Tongue (tissue), 2 donors: Measurements from ENCODE around the gene KCNJ12. TPM values are rescaled to one million over a fixed set of nuclear protein-coding genes. Genes with fewer than 3 reads are reported as not detected.
A peak's percentile ranks its signal among the peaks of the same experiment; 100 is the strongest.

Experiments
- DNase-seq: peaks from one replicate; pipeline ENCODE4 v3.0.0-alpha.2; 2015
- total RNA-seq: library from RNA; depleted of rRNA; stranded (reverse); fragments of >200 nt; gene quantifications from one replicate; pipeline ENCODE4 v1.2.3, GENCODE V29; 2014

Gene KCNJ12
- total RNA-seq, 1 donor from 2014 or later: 34.0 TPM

GRCh38 chr17:21368545-21369246 is 7.5 kb upstream of the KCNJ12 start:
- DNase-seq: no peak

DNA sequence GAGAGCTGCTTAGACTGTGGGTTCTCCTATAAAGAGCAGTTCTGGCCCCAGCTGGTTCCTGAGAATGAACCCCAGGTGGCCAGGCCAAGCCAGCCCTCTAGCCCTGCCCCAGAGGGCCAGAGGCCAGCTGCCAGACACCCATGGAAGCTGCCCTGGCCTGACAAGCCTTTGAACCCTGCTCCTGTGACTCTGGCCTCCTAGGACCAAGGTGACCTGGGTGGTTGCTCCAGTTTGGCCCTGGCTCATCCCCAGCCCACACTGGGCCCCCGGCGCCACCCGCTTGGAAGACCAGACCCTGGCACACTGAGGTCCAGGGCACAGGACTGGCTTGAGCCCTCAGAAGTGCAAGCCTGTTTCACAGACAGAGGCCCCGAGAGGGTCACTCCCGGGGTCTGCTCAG is 6.8 kb upstream of the KCNJ12 start:
- DNase-seq: no peak

GRCh38 chr17:21370430-21370829 is 5.7 kb upstream of the KCNJ12 start:
- DNase-seq: peak; percentile 80

GRCh38 chr17:21371511-21372081 is 4.6 kb upstream of the KCNJ12 start:
- no peak for DNase-seq

DNA sequence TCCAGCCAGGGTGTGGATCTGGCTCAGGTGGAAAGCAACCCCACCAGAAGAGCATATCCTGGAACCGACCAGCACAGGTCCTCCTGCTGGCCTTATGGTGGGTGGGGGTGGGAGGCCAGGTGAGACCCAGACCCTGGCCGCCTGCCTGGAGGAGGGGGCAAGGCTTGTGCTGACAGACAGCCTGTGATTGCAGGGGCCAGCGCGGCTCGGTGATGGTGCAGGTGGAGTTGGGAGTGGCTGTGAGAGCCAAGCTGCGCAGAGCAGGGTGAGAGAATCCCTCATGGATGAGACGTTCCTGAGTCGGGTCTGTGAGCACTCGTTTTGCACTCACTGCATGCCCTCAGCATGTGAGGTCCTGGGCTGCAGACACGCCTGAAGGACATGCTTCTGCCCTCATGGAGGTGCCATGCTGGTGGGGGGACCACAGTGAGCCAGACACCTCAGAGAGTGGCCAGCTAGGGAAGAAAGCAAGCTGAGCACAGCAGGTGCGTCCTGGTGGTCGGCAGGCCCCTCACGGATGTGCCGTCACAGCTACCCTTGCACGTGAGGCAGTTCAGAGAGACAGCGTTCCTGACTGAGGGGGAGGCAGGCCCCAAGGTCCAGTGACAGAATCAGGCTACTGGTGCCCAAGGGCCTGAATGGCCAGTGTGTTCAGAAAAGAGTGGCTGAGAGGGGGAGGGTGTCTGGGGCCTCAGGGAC is 3.8 kb upstream of the KCNJ12 start:
- DNase-seq: no peak

GRCh38 chr17:21373036-21373435 is 3.1 kb upstream of the KCNJ12 start:
- DNase-seq: peak; percentile 71

DNA sequence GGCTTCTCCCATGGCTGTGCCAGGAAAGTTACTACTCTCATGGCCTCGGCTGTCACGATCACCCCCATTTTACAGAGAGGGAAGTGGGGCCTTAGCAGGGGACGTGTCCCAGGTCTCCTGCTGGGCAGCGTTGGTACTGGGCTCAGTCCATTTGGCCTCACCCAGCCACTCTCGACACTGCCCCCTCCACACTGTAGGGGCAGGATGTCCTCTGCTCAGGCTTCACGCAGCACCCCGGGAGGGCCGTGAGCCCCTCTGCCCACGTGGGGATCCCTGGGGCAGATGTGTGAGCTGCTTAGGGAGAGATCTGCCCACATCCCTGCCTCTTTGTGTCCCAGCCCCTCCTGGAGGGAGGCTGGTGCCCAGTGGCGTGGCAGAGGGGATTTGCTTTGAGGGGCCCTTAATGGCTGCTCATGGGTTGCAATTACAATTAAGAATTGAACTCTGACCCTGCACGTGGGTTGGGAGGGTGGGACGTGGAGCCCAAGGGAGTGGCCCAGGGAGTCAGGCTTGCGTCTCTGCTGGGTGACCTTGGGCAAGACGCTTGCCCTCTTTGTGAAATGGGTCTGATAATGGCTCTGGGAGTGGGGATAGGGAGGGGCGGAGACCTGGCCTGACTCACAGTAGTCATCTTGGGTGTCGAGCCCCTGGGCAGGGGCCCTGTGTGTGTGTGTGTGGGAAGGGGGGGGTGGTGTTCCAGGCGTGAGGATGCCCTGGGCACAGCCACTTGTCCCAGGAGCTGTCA is 2.3 kb upstream of the KCNJ12 start:
- no peak for DNase-seq

DNA sequence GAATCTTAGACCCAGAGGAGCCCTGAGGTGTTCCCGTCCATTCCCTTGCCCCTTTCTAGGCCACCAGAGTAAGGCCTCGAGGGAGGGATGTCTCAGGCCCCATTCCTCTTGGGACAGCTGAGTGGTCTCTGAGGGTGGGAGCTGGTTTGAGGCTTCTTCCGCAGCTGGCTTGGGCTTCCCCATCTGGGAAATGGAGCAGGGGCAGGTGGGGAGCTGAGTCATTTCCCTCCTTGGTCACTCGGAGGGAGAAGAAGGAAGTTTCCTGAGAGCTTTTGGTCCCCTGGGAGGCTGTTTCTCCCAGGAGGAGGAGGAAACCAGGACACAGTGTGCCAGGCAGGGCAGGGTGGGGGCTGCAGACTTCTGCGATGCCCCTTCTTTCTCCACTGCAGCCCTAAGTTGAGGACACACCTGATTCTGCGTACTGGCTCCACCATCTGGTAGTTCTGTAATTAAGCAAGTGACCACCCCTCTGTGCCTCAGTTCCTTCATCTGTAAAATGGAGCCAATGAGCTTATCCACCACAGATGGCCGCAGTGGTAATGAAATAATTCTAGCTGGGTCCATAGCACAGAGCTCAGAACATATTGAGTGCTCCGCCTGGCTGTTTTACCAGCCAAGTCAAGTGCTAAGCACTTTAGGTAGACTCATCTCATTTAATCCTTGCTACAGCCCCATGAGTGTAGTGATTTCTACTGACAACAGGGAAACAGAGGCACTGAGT is 1.6 kb upstream of the KCNJ12 start:
- no peak for DNase-seq

- no peak for DNase-seq
Observed at GRCh38 chr17:21375162-21375560, 996 bp upstream of the KCNJ12 start.

DNA sequence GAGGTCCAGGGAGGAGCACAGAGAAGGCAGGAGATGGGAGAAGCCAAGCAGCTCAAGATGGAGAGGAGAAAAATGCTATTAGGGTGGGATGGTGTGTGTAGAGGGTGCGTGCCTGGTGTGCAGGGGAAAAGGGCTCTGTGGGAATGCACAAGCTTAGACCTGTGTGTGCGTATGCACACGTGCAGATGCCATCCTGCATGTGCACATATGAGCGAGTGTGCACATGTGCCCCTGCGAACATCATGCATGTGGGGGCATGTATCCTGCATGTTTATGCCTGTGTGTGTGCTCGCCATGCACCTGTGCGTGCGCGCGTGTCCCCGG is 438 bp upstream of the KCNJ12 start:
- DNase-seq: no peak

DNA sequence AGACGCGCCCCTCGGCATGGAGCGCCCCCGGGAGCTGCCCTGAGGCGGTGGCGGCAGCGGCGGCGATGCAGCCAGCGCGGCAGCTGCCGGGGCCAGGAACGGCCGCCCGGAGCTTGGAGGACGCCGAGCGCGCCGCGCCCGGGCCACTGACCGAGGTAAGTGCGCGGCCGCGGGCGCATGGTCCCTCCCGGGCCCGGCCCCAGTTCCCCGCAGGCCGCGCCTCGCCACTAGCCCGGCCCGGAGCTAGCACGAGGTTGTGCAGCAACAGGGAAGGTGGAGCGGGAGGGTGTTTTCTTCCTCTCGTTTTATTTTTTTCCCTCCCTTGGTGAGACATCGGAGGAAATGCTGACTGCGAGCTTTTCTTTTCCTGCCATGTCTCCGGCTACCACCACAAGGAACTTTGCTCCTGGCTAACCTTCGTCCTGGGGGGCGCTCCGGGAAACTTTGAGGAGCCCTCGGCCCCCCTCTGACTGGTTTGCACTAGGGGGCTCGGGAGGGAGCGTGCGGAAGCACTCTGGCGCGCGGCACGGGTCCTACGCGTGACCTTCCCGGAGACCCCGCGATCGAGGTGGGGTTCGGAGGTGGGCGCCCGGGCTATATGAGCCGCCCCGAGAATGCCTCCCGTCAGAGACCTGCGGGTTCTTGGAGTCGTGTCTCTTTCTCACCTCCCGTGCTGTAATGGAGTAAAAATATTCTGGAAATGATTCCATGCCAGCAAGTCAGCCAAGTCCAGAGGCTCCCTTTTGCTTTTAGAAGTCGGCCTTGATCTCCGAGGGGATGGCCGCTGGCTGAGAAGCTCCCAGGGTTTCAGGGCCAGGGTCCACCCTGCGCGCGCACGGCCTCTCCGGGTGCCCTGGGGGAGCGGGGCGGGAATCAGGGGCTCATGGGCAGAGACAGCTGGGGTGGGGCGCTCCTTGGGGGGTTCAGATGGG is 868 bp downstream of the KCNJ12 start:
- peak; percentile 50 for DNase-seq

DNA sequence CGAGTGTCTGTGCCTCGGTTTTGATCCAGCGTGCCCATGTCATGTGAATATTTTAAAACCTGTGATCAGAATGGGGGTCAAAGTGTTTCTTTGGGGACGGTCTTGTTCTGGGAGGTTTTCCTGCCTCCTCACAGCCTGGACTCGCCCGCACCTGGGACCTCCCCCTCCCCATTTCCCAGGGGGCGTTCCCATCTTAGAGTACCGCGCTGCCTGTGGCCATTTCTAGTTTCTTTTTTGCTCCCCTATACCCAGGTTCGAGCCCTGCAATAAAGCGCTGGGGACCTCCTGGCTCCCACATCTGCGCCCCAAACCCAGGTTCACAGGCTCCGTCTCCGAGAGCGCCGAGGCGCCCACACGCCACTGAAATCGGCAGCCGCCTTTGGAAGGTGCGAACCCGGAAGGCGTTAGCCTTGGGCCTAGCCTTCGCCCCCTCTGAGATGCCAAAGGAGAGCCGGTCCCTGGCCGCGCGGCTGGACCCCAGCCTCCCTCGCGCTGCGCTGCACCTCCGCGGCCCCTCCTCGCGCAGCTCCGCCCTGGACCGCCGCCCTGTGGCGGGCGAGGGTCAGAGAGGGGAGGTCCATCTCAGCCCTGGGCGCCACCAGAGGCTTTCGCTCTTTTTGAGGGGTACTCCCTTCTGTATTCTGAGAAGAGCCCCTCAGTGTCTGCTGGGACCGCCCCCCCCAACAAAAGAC is 1.7 kb downstream of the KCNJ12 start:
- DNase-seq: no peak

GRCh38 chr17:21378553-21378952 is 2.4 kb downstream of the KCNJ12 start:
- DNase-seq: no peak

- peak; percentile 79 for DNase-seq
Observed at GRCh38 chr17:21379080-21379711, 3.0 kb downstream of the KCNJ12 start.

DNA sequence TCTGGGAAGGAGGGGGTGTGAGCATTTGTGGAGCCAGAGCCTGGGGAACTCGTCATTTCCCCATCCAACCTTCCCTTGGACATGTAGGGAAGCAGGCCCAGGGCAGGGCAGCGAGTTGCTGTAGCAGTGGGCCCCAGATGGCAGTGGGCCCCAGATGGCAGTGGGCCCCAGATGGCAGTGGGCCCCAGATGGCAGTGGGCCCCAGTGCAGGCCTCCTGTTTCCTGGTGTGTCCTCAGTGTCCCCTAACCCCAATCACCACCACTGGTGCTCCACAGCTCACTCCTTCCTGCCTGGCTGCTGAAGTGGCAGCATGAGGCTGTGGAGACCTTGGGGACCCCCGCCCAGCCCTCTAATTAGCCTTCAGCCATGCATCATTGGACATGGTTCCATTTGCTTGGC is 4.5 kb downstream of the KCNJ12 start:
- no peak for DNase-seq

DNA sequence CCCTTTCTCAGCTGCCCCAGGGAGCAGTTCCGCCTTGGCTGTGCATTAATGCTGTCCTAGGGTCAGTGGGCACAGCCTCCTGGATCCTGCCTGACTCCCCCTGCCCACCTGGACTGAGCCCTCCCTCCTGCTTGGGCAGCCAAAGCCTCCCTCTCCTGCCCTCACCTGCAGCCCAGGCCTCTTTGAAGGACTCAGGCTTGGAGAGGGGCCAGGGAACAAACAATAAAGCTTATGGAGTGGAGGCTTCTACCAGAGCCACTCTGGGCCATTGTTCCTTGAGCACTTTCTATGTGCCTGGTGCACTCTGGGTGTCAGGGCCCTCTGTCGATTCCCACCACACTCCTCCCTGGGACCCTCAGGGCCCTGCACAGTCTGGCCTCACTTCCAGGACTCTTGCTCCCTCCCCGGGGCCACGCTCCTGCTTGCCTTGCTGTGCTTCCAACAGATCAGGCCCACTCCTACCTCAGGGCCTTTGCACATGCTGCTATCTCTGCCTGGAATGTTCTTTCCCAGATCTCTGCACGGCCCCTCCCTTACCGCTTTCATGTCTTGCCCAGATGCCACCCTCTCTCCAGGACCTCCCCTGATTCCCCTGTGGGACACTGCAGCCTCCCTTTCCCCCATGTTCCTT is 5.0 kb downstream of the KCNJ12 start:
- DNase-seq: no peak

- DNase-seq: peak; percentile 70
Observed at GRCh38 chr17:21382560-21383495, 6.7 kb downstream of the KCNJ12 start.

GRCh38 chr17:21385281-21385845 is 9.2 kb downstream of the KCNJ12 start:
- DNase-seq: no peak
